NT2/D1 (cell line): Measurements from ENCODE around the gene EPHB6.

Source experiments
- YY1 ChIP-seq: IDR thresholded peaks from 2 replicates; pipeline ENCODE4 v1.6.1; 2011; ENCODE audit not compliant: insufficient read length, insufficient read depth
- ZNF274 ChIP-seq: IDR thresholded peaks from 2 replicates; pipeline ENCODE4 v1.6.1; 2011; ENCODE audit warnings: mild to moderate bottlenecking, low read depth, low read length

DNA sequence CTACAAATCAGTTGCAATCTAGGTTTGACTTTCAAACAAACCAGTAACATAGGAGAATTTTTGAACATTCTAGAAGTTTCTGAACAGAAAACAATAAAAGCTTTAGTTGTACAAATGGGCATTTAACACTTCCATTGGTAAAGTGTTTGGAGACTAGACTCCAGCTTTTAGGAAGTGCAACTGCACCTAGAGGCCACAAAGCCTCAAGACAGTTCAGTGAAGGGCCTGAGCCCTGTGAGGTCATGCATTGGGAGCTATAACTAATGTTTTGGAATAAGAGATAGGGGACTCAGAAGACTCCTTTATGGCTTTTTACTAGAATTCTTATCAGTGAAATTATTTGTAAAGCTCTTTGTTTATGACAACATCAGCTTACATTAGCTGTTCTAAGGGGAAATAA, 3.0 kb upstream of the EPHB6 start:
- TF ChIP-seq YY1 (no peak), ZNF274 (no peak)
